DOHH2 (cell line): Measurements from ENCODE around the gene MCM6.

ENCODE experiments used
- EZH2phosphoT487 ChIP-seq: fragments of 200-600 bp; sonication (generic); IDR thresholded peaks from 2 replicates; pipeline ENCODE4 v1.6.1; 2017; ENCODE audit warnings: borderline replicate concordance, mild to moderate bottlenecking, antibody characterized with exemption, low read length, moderate library complexity, mixed read lengths
- TF ChIP-seq, protein P1 (sequence below): fragments of 200-600 bp; sonication (generic); IDR thresholded peaks from one replicate; pipeline ENCODE4 v1.5.1; 2014; ENCODE audit warnings: antibody characterized with exemption, mild to moderate bottlenecking, low read depth, low read length; ENCODE audit not compliant: poor library complexity, severe bottlenecking

DNA sequence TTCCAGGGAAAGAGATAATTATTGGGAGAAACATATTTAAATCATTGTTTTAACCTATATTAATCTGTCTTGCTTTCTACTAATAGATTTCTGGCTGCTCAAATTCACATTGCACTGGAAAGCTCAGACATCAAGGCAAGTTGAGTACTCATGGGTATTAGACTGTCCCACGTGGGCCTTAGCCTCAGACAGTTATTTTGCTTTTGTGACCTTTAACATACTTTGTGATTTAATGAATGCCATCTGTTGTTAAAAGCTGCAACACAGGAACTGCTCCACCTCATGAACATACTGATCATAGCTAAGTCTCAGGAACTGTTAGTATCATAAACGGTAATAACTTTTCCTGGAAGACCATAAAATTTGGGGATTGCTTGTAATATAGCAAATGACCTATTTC, 36.5 kb downstream of the MCM6 start:
- TF ChIP-seq, protein P1, sequence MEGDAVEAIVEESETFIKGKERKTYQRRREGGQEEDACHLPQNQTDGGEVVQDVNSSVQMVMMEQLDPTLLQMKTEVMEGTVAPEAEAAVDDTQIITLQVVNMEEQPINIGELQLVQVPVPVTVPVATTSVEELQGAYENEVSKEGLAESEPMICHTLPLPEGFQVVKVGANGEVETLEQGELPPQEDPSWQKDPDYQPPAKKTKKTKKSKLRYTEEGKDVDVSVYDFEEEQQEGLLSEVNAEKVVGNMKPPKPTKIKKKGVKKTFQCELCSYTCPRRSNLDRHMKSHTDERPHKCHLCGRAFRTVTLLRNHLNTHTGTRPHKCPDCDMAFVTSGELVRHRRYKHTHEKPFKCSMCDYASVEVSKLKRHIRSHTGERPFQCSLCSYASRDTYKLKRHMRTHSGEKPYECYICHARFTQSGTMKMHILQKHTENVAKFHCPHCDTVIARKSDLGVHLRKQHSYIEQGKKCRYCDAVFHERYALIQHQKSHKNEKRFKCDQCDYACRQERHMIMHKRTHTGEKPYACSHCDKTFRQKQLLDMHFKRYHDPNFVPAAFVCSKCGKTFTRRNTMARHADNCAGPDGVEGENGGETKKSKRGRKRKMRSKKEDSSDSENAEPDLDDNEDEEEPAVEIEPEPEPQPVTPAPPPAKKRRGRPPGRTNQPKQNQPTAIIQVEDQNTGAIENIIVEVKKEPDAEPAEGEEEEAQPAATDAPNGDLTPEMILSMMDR, result no peak
- TF ChIP-seq EZH2phosphoT487, result no peak
